AG09319 (cell line): Measurements from ENCODE around the gene MAPK12.

Experiments
- DNase-seq: peaks from one replicate; pipeline ENCODE4 v3.0.0-alpha.2; 2010; ENCODE audit warnings: low read depth; ENCODE audit errors: extremely low read depth
- CTCF ChIP-seq: IDR thresholded peaks from 2 replicates; pipeline ENCODE4 v1.5.1; 2011; ENCODE audit warnings: low read depth, mild to moderate bottlenecking, inconsistent platforms, low read length, moderate library complexity

Gene MAPK12

GRCh38 chr22:50227579-50228215 is 33.8 kb downstream of the MAPK12 start:
- no peak for TF ChIP-seq CTCF
- no peak for DNase-seq

GRCh38 chr22:50226875-50227165 is 34.7 kb downstream of the MAPK12 start:
- no peak for TF ChIP-seq CTCF
- DNase-seq: no peak

- TF ChIP-seq CTCF: no peak
Measured at GRCh38 chr22:50226063-50226874, 35.2 kb downstream of the MAPK12 start.

GRCh38 chr22:50225200-50225969 is 36.1 kb downstream of the MAPK12 start:
- DNase-seq: no peak
- no peak for TF ChIP-seq CTCF

More at GRCh38 chr22:50226063-50226874, 35.2 kb downstream of the MAPK12 start:
- no peak for DNase-seq

- no peak for TF ChIP-seq CTCF
Measured at GRCh38 chr22:50224071-50224470, 37.4 kb downstream of the MAPK12 start.

GRCh38 chr22:50222508-50222907 is 39.0 kb downstream of the MAPK12 start:
- no peak for DNase-seq
- TF ChIP-seq CTCF: no peak

More at GRCh38 chr22:50224071-50224470, 37.4 kb downstream of the MAPK12 start:
- DNase-seq: no peak
